H9 (cell line): ENCODE measurements around the gene KIF22. TPM values are rescaled to one million over a fixed set of nuclear protein-coding genes. Genes with fewer than 3 reads are reported as not detected.

Experiments
- DNase-seq: peaks from one replicate; pipeline ENCODE4 v3.0.0-alpha.2; 2017
- H2AFZ ChIP-seq: one replicate; pipeline ENCODE4 v1.6.1; 2013; ENCODE audit warnings: mild to moderate bottlenecking, low read length, control low read depth, moderate library complexity
- H2AK5ac ChIP-seq: 2 replicates; pipeline ENCODE4 v1.6.1; 2013; ENCODE audit warnings: low read length, control low read depth, mixed read lengths; ENCODE audit not compliant: insufficient read length
- H2BK120ac ChIP-seq: one replicate; pipeline ENCODE4 v1.6.1; 2013; ENCODE audit warnings: low read depth, mild to moderate bottlenecking, low read length, control low read depth, inconsistent platforms; ENCODE audit not compliant: poor library complexity, severe bottlenecking
- H2BK12ac ChIP-seq: 2 replicates; pipeline ENCODE4 v1.6.1; 2013; ENCODE audit warnings: low read length, control low read depth, mixed read lengths, low read depth; ENCODE audit not compliant: insufficient read length
- H2BK15ac ChIP-seq: 2 replicates; pipeline ENCODE4 v1.6.1; 2013; ENCODE audit warnings: low read depth, low read length, control low read depth
- H2BK20ac ChIP-seq: one replicate; pipeline ENCODE4 v1.6.1; 2013; ENCODE audit warnings: low read depth, mild to moderate bottlenecking, low read length, control low read depth, inconsistent platforms; ENCODE audit not compliant: poor library complexity, severe bottlenecking
- H2BK5ac ChIP-seq: 2 replicates; pipeline ENCODE4 v1.6.1; 2013; ENCODE audit warnings: low read length, control low read depth, mixed read lengths; ENCODE audit not compliant: insufficient read length
- H3K14ac ChIP-seq: 2 replicates; pipeline ENCODE4 v1.6.1; 2013; ENCODE audit warnings: low read length, control low read depth; ENCODE audit not compliant: insufficient read depth
- H3K18ac ChIP-seq: 2 replicates; pipeline ENCODE4 v1.6.1; 2013; ENCODE audit warnings: low read depth, mild to moderate bottlenecking, mixed read lengths, low read length, control low read depth; ENCODE audit not compliant: insufficient read length
- H3K23ac ChIP-seq: 2 replicates; pipeline ENCODE4 v1.6.1; 2013; ENCODE audit warnings: low read length, control low read depth, mixed read lengths, low read depth; ENCODE audit not compliant: insufficient read length
- H3K23me2 ChIP-seq: 2 replicates; pipeline ENCODE4 v1.6.1; 2013; ENCODE audit warnings: low read depth, mild to moderate bottlenecking, mixed read lengths, low read length, control low read depth; ENCODE audit not compliant: insufficient read length, poor library complexity, severe bottlenecking
- H3K27ac ChIP-seq: 2 replicates; pipeline ENCODE4 v1.5.1; 2013; ENCODE audit warnings: low read length, control low read depth, mixed read lengths, low read depth; ENCODE audit not compliant: insufficient read length
- H3K27me3 ChIP-seq: 2 replicates; pipeline ENCODE4 v1.6.1; 2013; ENCODE audit warnings: low read length, control low read depth, inconsistent platforms; ENCODE audit not compliant: insufficient read depth
- H3K4ac ChIP-seq: 2 replicates; pipeline ENCODE4 v1.6.1; 2013; ENCODE audit warnings: low read depth, mild to moderate bottlenecking, control low read depth, inconsistent platforms, low read length, moderate library complexity
- H3K4me1 ChIP-seq: 2 replicates; pipeline ENCODE4 v1.6.1; 2013; ENCODE audit warnings: low read length, control low read depth, inconsistent platforms; ENCODE audit not compliant: insufficient read depth
- H3K4me2 ChIP-seq: 2 replicates; pipeline ENCODE4 v1.6.1; 2013; ENCODE audit warnings: low read length, control low read depth, mixed read lengths; ENCODE audit not compliant: insufficient read length, insufficient read depth
- H3K56ac ChIP-seq: 2 replicates; pipeline ENCODE4 v1.6.1; 2013; ENCODE audit warnings: low read depth, mild to moderate bottlenecking, mixed read lengths, low read length, control low read depth; ENCODE audit not compliant: insufficient read length
- H3K79me1 ChIP-seq: 2 replicates; pipeline ENCODE4 v1.6.1; 2013; ENCODE audit warnings: low read depth, mild to moderate bottlenecking, moderate library complexity, low read length, control low read depth, inconsistent platforms; ENCODE audit not compliant: insufficient read depth, poor library complexity, severe bottlenecking
- H3K79me2 ChIP-seq: 2 replicates; pipeline ENCODE4 v1.6.1; 2013; ENCODE audit warnings: low read length, control low read depth, inconsistent platforms; ENCODE audit not compliant: insufficient read depth
- H3K9ac ChIP-seq: 2 replicates; pipeline ENCODE4 v1.6.1; 2013; ENCODE audit warnings: low read length, control low read depth, mixed read lengths; ENCODE audit not compliant: insufficient read length; ENCODE audit errors: extremely low read depth
- H3K9me3 ChIP-seq: one replicate; pipeline ENCODE4 v1.6.1; 2013; ENCODE audit warnings: low read depth, low read length, inconsistent platforms; ENCODE audit not compliant: control insufficient read depth
- H3T11ph ChIP-seq: one replicate; pipeline ENCODE4 v1.6.1; 2013; ENCODE audit warnings: mild to moderate bottlenecking, low read length, control low read depth, inconsistent platforms
- H4K20me1 ChIP-seq: one replicate; pipeline ENCODE4 v1.6.1; 2013; ENCODE audit not compliant: control insufficient read depth, insufficient read length, insufficient read depth
- H4K5ac ChIP-seq: 2 replicates; pipeline ENCODE4 v1.6.1; 2013; ENCODE audit warnings: low read depth, mild to moderate bottlenecking, mixed read lengths, low read length, control low read depth; ENCODE audit not compliant: insufficient read length
- H4K8ac ChIP-seq: replicated peaks from 2 replicates; pipeline ENCODE4 v1.6.1; 2013; ENCODE audit warnings: low read length, control low read depth, mixed read lengths, low read depth; ENCODE audit not compliant: insufficient read length
- H4K91ac ChIP-seq: 2 replicates; pipeline ENCODE4 v1.6.1; 2013; ENCODE audit warnings: low read depth, mild to moderate bottlenecking, moderate library complexity, mixed read lengths, low read length, control low read depth; ENCODE audit not compliant: insufficient read length
- H3K27ac Mint-ChIP-seq, 3 experiments: 2 replicates in 2 of 3; 3 replicates in 1 of 3; pipeline ENCODE4 v1.8.0; 2020 to 2021; ENCODE audit warnings: mixed read lengths in 3 of 3, mild to moderate bottlenecking in 1 of 3, moderate library complexity in 1 of 3
- H3K27me3 Mint-ChIP-seq: 2 replicates; pipeline ENCODE4 v1.8.0; 2021; ENCODE audit warnings: low read depth, mild to moderate bottlenecking, moderate library complexity, mixed read lengths
- H3K36me3 Mint-ChIP-seq, 3 experiments: 2 replicates in 2 of 3; 3 replicates in 1 of 3; pipeline ENCODE4 v1.8.0; 2020 to 2021; ENCODE audit warnings: low read depth in 3 of 3, mixed read lengths in 3 of 3; ENCODE audit not compliant: insufficient read depth in 1 of 3
- H3K4me1 Mint-ChIP-seq, 2 experiments: 2 replicates each; pipeline ENCODE4 v1.8.0; 2020; ENCODE audit warnings: mixed read lengths in 2 of 2
- H3K4me3 Mint-ChIP-seq, 2 experiments: 2 replicates in 1 of 2; 3 replicates in 1 of 2; pipeline ENCODE4 v1.8.0; 2020 to 2021; ENCODE audit warnings: mild to moderate bottlenecking in 2 of 2, mixed read lengths in 2 of 2, moderate library complexity in 1 of 2
- H3K9me3 Mint-ChIP-seq, 2 experiments: 2 replicates in 1 of 2; 3 replicates in 1 of 2; pipeline ENCODE4 v1.8.0; 2020; ENCODE audit warnings: mild to moderate bottlenecking in 2 of 2, mixed read lengths in 2 of 2, moderate library complexity in 1 of 2
- CTCF ChIP-seq: fragments of 200-600 bp; sonication (generic); conservative IDR thresholded peaks from 3 replicates; pipeline ENCODE4 v1.8.0; 2021; ENCODE audit warnings: antibody characterized with exemption, mild to moderate bottlenecking
- WGBS: extraction: QIAGEN DNeasy Blood & Tissue Kit; methylation state at CpG from one replicate; pipeline ENCODE4 v1.1.7; 2013; ENCODE audit warnings: missing lambda C conversion rate, low lambda C conversion rate, mixed read lengths; ENCODE audit not compliant: insufficient read length; ENCODE audit errors: extremely low coverage; 5-methylcytosine and 5-hydroxymethylcytosine counted together
- total RNA-seq: library from RNA; stranded (reverse); gene quantifications from 2 replicates; pipeline ENCODE4 v1.2.1, GENCODE V29; 2021

The KIF22 gene
- total RNA-seq, 1 experiment from 2014 or later: 151 TPM

GRCh38 chr16:29842732-29843346 is 52.3 kb downstream of the KIF22 start:
- no peak overlapping the region for H4K8ac ChIP-seq
- H3K27me3 ChIP-seq: no peaks in the 10 kb centered on the region
- no peaks in the 10 kb centered on the region for H4K20me1 ChIP-seq
- Mint-ChIP-seq H3K9me3 (no peaks in the 10 kb centered on the region), H3K4me1 (no peaks in the 10 kb centered on the region), H3K36me3 (peaks cover 0 to 5% (median 0%) of the 10 kb centered on the region in 3 experiments; a peak in 2 of 7 replicates), H3K27ac (no peak overlapping the region; a peak in 1 of 7 replicates), H3K27me3 (no peaks in the 10 kb centered on the region), H3K4me3 (no peak overlapping the region)
- no peak overlapping the region for H3K4me2 ChIP-seq
- no peak overlapping the region for H3K56ac ChIP-seq
- TF ChIP-seq CTCF: peak; percentile 29; the same call in 2 of the 3 replicates
- no CpG with 5 or more reads among the region's 9 CpGs for WGBS
- no peak for DNase-seq
- H3K79me1 ChIP-seq: no peaks in the 10 kb centered on the region
- no peak overlapping the region for H2BK120ac ChIP-seq
- no peak overlapping the region for H2BK20ac ChIP-seq
- H2AK5ac ChIP-seq: no peak overlapping the region
- H3K27ac ChIP-seq: no peak overlapping the region
- no peak overlapping the region for H4K5ac ChIP-seq
- H2AFZ ChIP-seq: no peak overlapping the region
- no peaks in the 10 kb centered on the region for H3K79me2 ChIP-seq
- no peak overlapping the region for H4K91ac ChIP-seq
- no peak overlapping the region for H2BK15ac ChIP-seq
- no peak overlapping the region for H3K4ac ChIP-seq
- H3K14ac ChIP-seq: no peak overlapping the region
- no peak overlapping the region for H3K23ac ChIP-seq
- H3K18ac ChIP-seq: no peak overlapping the region
- H3K4me1 ChIP-seq: no peaks in the 10 kb centered on the region
- H2BK12ac ChIP-seq: no peak overlapping the region
- H2BK5ac ChIP-seq: no peak overlapping the region
- H3T11ph ChIP-seq: no peak overlapping the region
- H3K23me2 ChIP-seq: no peaks in the 10 kb centered on the region
- no peak overlapping the region for H3K9ac ChIP-seq
- no peaks in the 10 kb centered on the region for H3K9me3 ChIP-seq
